Smooth muscle cell of trachea (primary cell): ENCODE data around the gene DACT1. TPM values are rescaled to one million over a fixed set of nuclear protein-coding genes. Genes with fewer than 3 reads are reported as not detected.

Experiments used
- total RNA-seq: library from RNA; depleted of rRNA; stranded (reverse); fragments of >200 nt; gene quantifications from 2 replicates; pipeline ENCODE4 v1.2.1, GENCODE V29; 2014

The DACT1 gene, protein sequence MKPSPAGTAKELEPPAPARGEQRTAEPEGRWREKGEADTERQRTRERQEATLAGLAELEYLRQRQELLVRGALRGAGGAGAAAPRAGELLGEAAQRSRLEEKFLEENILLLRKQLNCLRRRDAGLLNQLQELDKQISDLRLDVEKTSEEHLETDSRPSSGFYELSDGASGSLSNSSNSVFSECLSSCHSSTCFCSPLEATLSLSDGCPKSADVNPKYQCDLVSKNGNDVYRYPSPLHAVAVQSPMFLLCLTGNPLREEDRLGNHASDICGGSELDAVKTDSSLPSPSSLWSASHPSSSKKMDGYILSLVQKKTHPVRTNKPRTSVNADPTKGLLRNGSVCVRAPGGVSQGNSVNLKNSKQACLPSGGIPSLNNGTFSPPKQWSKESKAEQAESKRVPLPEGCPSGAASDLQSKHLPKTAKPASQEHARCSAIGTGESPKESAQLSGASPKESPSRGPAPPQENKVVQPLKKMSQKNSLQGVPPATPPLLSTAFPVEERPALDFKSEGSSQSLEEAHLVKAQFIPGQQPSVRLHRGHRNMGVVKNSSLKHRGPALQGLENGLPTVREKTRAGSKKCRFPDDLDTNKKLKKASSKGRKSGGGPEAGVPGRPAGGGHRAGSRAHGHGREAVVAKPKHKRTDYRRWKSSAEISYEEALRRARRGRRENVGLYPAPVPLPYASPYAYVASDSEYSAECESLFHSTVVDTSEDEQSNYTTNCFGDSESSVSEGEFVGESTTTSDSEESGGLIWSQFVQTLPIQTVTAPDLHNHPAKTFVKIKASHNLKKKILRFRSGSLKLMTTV
- 6.4 and 14.6 TPM in 2 replicates for total RNA-seq

GRCh38 chr14:58637391-58638230 lies at the start of gene DACT1:
Gene DACT1, plus strand, starts transcription at chr14:58637962. Its CDS starts 241 bp downstream, at chr14:58638203.

Other genes starting within 250 kb of the DACT1 start
- gene TOMM20L, start 242.0 kb upstream of the DACT1 start, total RNA-seq, result not detected in 2 replicates
- gene TIMM9, start 210.4 kb upstream of the DACT1 start, total RNA-seq, result 20.4 and 26.6 TPM in 2 replicates
- 18.4 and 47.0 TPM in 2 replicates for gene KIAA0586, start 210.2 kb upstream of the DACT1 start, total RNA-seq